NT2/D1 (cell line): ENCODE data around the gene QSOX2.

ENCODE experiments used
- DNase-seq: peaks from one replicate; pipeline ENCODE4 v3.0.0-alpha.2; 2011; ENCODE audit warnings: low read depth, low spot score
- H3K27me3 ChIP-seq: 2 replicates; pipeline ENCODE4 v1.6.0; 2011; ENCODE audit warnings: mild to moderate bottlenecking; ENCODE audit not compliant: insufficient read length, insufficient read depth
- H3K36me3 ChIP-seq: 2 replicates; pipeline ENCODE4 v1.6.1; 2011; ENCODE audit warnings: mild to moderate bottlenecking, low read length, mixed read lengths; ENCODE audit not compliant: insufficient read depth, insufficient read length
- H3K4me1 ChIP-seq: 2 replicates; pipeline ENCODE4 v1.5.1; 2011; ENCODE audit not compliant: insufficient read depth, insufficient read length
- H3K4me3 ChIP-seq: 2 replicates; pipeline ENCODE4 v1.5.1; 2011; ENCODE audit warnings: low read depth; ENCODE audit not compliant: insufficient read length
- H3K9ac ChIP-seq: 2 replicates; pipeline ENCODE4 v1.6.0; 2011; ENCODE audit warnings: low read depth; ENCODE audit not compliant: insufficient read length
- H3K9me3 ChIP-seq: 2 replicates; pipeline ENCODE4 v1.5.1; 2011; ENCODE audit warnings: mild to moderate bottlenecking, low read length; ENCODE audit not compliant: insufficient read depth
- SUZ12 ChIP-seq: IDR thresholded peaks from 2 replicates; pipeline ENCODE4 v1.6.1; 2011; ENCODE audit not compliant: insufficient read length, insufficient read depth; ENCODE audit errors: extremely low read depth
- YY1 ChIP-seq: IDR thresholded peaks from 2 replicates; pipeline ENCODE4 v1.6.1; 2011; ENCODE audit not compliant: insufficient read length, insufficient read depth
- ZNF274 ChIP-seq: IDR thresholded peaks from 2 replicates; pipeline ENCODE4 v1.6.1; 2011; ENCODE audit warnings: mild to moderate bottlenecking, low read depth, low read length

QSOX2 gene

DNA sequence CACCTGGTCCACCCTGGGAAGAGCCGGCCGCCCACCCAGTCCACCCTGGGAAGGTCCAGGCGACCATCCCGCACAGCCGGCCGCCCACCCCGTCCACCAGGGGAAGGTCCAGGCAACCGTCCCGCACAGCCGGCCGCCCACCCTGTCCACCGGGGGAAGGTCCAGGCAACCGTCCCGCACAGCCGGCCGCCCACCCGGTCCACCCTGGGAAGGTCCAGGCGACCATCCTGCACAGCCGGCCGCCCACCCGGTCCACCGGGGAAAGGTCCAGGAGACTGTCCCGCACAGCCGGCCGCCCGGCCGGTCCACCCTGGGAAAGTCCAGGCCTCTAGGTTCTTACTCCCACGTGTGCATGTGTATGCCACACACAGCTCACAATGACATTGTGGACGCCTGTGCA lies 6.7 kb upstream of the QSOX2 start:
- no peaks in the 10 kb centered on the region for H3K27me3 ChIP-seq

GRCh38 chr9:136251264-136252115 lies 5.9 kb upstream of the QSOX2 start:
- peaks cover 45% of the 10 kb centered on the region for H3K4me1 ChIP-seq
- no peak overlapping the region for H3K9ac ChIP-seq
- H3K4me3 ChIP-seq: no peak overlapping the region
- no peaks in the 10 kb centered on the region for H3K36me3 ChIP-seq
- peaks cover 4% of the 10 kb centered on the region for H3K27me3 ChIP-seq
- DNase-seq: no peak
- TF ChIP-seq YY1 (no peak), ZNF274 (no peak), SUZ12 (no peak)
- H3K9me3 ChIP-seq: no peaks in the 10 kb centered on the region

More for the DNA sequence above, 6.7 kb upstream of the QSOX2 start:
- Histone ChIP-seq H3K36me3 (no peaks in the 10 kb centered on the region), H3K4me1 (peaks cover 40% of the 10 kb centered on the region), H3K9ac (no peak overlapping the region), H3K4me3 (no peak overlapping the region), H3K9me3 (no peaks in the 10 kb centered on the region)
- DNase-seq: no peak
- TF ChIP-seq ZNF274 (no peak), SUZ12 (no peak), YY1 (no peak)

DNA sequence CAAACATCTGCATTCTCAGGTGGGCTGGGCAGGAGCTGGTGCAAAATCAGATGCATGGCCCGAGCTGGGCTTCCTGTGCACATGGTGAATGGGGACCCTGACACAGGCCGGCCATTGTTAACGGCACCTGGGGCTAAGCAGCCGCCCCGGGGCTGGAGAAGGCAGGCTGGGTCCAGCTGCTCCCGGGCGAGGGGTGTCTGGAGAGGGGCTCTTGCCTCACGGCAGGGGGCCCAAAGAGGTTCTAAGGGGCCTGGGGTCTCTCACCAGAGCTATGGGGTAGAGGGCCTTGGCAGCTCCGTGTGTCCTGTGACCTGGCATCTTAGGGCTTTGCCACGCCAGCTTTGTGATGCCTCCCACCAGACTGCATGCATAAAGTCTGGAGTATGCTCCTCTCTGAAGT lies 5.1 kb upstream of the QSOX2 start:
- DNase-seq: no peak
- TF ChIP-seq SUZ12: no peak
- TF ChIP-seq ZNF274: no peak
- TF ChIP-seq YY1: no peak
- Histone ChIP-seq H3K4me3 (no peak overlapping the region), H3K9ac (no peak overlapping the region), H3K27me3 (peaks cover 4% of the 10 kb centered on the region), H3K36me3 (no peaks in the 10 kb centered on the region), H3K9me3 (no peaks in the 10 kb centered on the region), H3K4me1 (peaks cover 42% of the 10 kb centered on the region)

DNA sequence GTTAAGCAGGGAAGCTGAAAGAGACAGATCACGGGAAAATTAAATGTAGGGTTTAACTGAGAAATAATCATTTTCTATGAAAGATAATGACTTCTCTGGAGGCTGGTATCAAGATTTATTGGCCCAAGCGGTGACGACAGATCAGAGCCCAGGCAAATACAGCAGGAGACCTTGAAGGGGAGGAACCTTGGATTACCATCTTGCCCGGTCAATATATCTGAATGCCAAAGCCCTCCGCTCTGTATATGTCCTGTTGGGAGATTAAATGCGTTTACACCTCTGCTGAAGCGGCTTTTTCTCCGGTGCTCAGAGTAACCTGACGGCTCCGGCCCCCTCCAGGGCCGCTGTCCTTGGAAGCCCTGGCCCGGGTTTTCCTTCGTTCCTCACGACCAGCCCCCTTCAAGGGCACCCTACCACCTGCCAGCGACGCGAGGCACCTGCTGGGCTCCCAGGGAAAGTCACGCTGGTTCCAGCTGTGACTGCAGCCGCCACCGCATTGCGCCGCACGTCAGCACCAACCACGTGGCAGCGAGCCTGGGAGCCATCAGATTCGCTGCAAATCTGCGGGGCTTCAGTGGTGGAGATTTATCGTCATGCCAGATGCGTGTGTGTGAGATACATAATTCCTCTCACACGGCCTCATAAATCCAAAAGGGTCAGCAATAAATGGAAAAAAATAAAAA lies 4.4 kb upstream of the QSOX2 start:
- Histone ChIP-seq H3K4me1 (peaks cover 36% of the 10 kb centered on the region), H3K9me3 (no peaks in the 10 kb centered on the region), H3K36me3 (no peaks in the 10 kb centered on the region), H3K27me3 (peaks cover 4% of the 10 kb centered on the region), H3K9ac (no peak overlapping the region), H3K4me3 (no peak overlapping the region)
- no peak for TF ChIP-seq ZNF274
- no peak for TF ChIP-seq YY1
- no peak for TF ChIP-seq SUZ12
- DNase-seq: no peak

GRCh38 chr9:136248951-136249876 lies 3.6 kb upstream of the QSOX2 start:
- no peaks in the 10 kb centered on the region for H3K9me3 ChIP-seq
- no peak overlapping the region for H3K9ac ChIP-seq
- peaks cover 4% of the 10 kb centered on the region for H3K27me3 ChIP-seq
- H3K36me3 ChIP-seq: no peaks in the 10 kb centered on the region
- peaks cover 31% of the 10 kb centered on the region for H3K4me1 ChIP-seq
- H3K4me3 ChIP-seq: no peak overlapping the region
- no peak for DNase-seq
- TF ChIP-seq ZNF274 (no peak), YY1 (no peak), SUZ12 (no peak)

- Histone ChIP-seq H3K4me1 (peaks cover 31% of the 10 kb centered on the region), H3K36me3 (no peaks in the 10 kb centered on the region), H3K27me3 (peaks cover 4% of the 10 kb centered on the region), H3K4me3 (no peak overlapping the region), H3K9ac (peak overlapping the region; percentile 39), H3K9me3 (no peaks in the 10 kb centered on the region)
- no peak for TF ChIP-seq YY1
- TF ChIP-seq ZNF274: no peak
- TF ChIP-seq SUZ12: no peak
- no peak for DNase-seq
These were observed 2.5 kb upstream of the QSOX2 start for GRCh38 chr9:136247947-136248637.
